Neuron (in vitro differentiated cells): Measurements from ENCODE around the gene FIGNL2.

Experiments used
- H2AFZ ChIP-seq: one replicate; pipeline ENCODE4 v1.6.1; 2013; ENCODE audit warnings: low read depth, mild to moderate bottlenecking, inconsistent platforms, low read length, moderate library complexity
- H3K27me3 ChIP-seq: one replicate; pipeline ENCODE4 v1.6.1; 2013; ENCODE audit warnings: low read length; ENCODE audit not compliant: insufficient read depth
- H3K36me3 ChIP-seq: one replicate; pipeline ENCODE4 v1.6.1; 2013; ENCODE audit warnings: low read length; ENCODE audit not compliant: insufficient read depth
- H3K4me1 ChIP-seq: one replicate; pipeline ENCODE4 v1.6.1; 2013; ENCODE audit warnings: low read length; ENCODE audit not compliant: insufficient read depth
- H3K4me3 ChIP-seq: 2 replicates; pipeline ENCODE4 v1.5.1; 2013; ENCODE audit warnings: mild to moderate bottlenecking, low read length, moderate library complexity
- H3K9me3 ChIP-seq: one replicate; pipeline ENCODE4 v1.6.1; 2013; ENCODE audit warnings: low read length

Gene FIGNL2

GRCh38 chr12:51820526-51821439 is 27.7 kb downstream of the FIGNL2 start:
- H3K4me3 ChIP-seq, result no peak overlapping the region
- H3K36me3 ChIP-seq, result peaks cover 22% of the 10 kb centered on the region
- no peaks in the 10 kb centered on the region for H3K4me1 ChIP-seq
- no peaks in the 10 kb centered on the region for H3K27me3 ChIP-seq
- H2AFZ ChIP-seq, result no peak overlapping the region
- no peaks in the 10 kb centered on the region for H3K9me3 ChIP-seq

- no peak overlapping the region for H2AFZ ChIP-seq
- H3K36me3 ChIP-seq, result peaks cover 22% of the 10 kb centered on the region
- H3K9me3 ChIP-seq, result no peaks in the 10 kb centered on the region
- H3K4me3 ChIP-seq, result no peak overlapping the region
- no peaks in the 10 kb centered on the region for H3K4me1 ChIP-seq
- H3K27me3 ChIP-seq, result no peaks in the 10 kb centered on the region
These were observed 28.6 kb downstream of the FIGNL2 start for GRCh38 chr12:51819736-51820525.

GRCh38 chr12:51818566-51819300 is 29.8 kb downstream of the FIGNL2 start:
- Histone ChIP-seq H3K9me3 (no peaks in the 10 kb centered on the region), H3K27me3 (no peaks in the 10 kb centered on the region), H3K4me3 (no peak overlapping the region), H3K4me1 (no peaks in the 10 kb centered on the region), H3K36me3 (peaks cover 21% of the 10 kb centered on the region), H2AFZ (no peak overlapping the region)

- Histone ChIP-seq H3K27me3 (no peaks in the 10 kb centered on the region), H3K4me3 (no peak overlapping the region), H3K9me3 (no peaks in the 10 kb centered on the region), H3K36me3 (peaks cover 16% of the 10 kb centered on the region), H2AFZ (no peak overlapping the region), H3K4me1 (no peaks in the 10 kb centered on the region)
These were observed 30.4 kb downstream of the FIGNL2 start for GRCh38 chr12:51818086-51818485.

GRCh38 chr12:51817027-51817953 is 31.2 kb downstream of the FIGNL2 start:
- no peak overlapping the region for H2AFZ ChIP-seq
- no peaks in the 10 kb centered on the region for H3K9me3 ChIP-seq
- H3K4me3 ChIP-seq, result no peak overlapping the region

GRCh38 chr12:51815571-51815970 is 32.9 kb downstream of the FIGNL2 start:
- Histone ChIP-seq H3K9me3 (no peaks in the 10 kb centered on the region), H3K4me1 (no peaks in the 10 kb centered on the region), H3K36me3 (peaks cover 4% of the 10 kb centered on the region), H3K4me3 (no peak overlapping the region), H2AFZ (no peak overlapping the region), H3K27me3 (no peaks in the 10 kb centered on the region)

More at GRCh38 chr12:51817027-51817953, 31.2 kb downstream of the FIGNL2 start:
- no peaks in the 10 kb centered on the region for H3K4me1 ChIP-seq
- peaks cover 8% of the 10 kb centered on the region for H3K36me3 ChIP-seq
- no peaks in the 10 kb centered on the region for H3K27me3 ChIP-seq

GRCh38 chr12:51814311-51815088 is 34.0 kb downstream of the FIGNL2 start:
- H3K4me3 ChIP-seq, result no peak overlapping the region
- peaks cover 4% of the 10 kb centered on the region for H3K36me3 ChIP-seq
- H3K27me3 ChIP-seq, result no peaks in the 10 kb centered on the region
- H3K9me3 ChIP-seq, result no peaks in the 10 kb centered on the region
- H3K4me1 ChIP-seq, result no peaks in the 10 kb centered on the region
- no peak overlapping the region for H2AFZ ChIP-seq

GRCh38 chr12:51813931-51814310 is 34.6 kb downstream of the FIGNL2 start:
- no peak overlapping the region for H2AFZ ChIP-seq
- peaks cover 4% of the 10 kb centered on the region for H3K36me3 ChIP-seq
- no peaks in the 10 kb centered on the region for H3K27me3 ChIP-seq
- no peak overlapping the region for H3K4me3 ChIP-seq
- H3K9me3 ChIP-seq, result no peaks in the 10 kb centered on the region
- no peaks in the 10 kb centered on the region for H3K4me1 ChIP-seq

GRCh38 chr12:51812871-51813270 is 35.6 kb downstream of the FIGNL2 start:
- Histone ChIP-seq H3K9me3 (no peaks in the 10 kb centered on the region), H3K4me3 (no peak overlapping the region), H2AFZ (no peak overlapping the region), H3K36me3 (peaks cover 3% of the 10 kb centered on the region), H3K4me1 (no peaks in the 10 kb centered on the region), H3K27me3 (no peaks in the 10 kb centered on the region)

- no peaks in the 10 kb centered on the region for H3K4me1 ChIP-seq
- H3K4me3 ChIP-seq, result no peak overlapping the region
- H3K9me3 ChIP-seq, result no peaks in the 10 kb centered on the region
- H3K36me3 ChIP-seq, result peaks cover 6% of the 10 kb centered on the region
- no peak overlapping the region for H2AFZ ChIP-seq
- no peaks in the 10 kb centered on the region for H3K27me3 ChIP-seq
These were observed 37.0 kb downstream of the FIGNL2 start for GRCh38 chr12:51811203-51812202.

- H3K4me1 ChIP-seq, result no peaks in the 10 kb centered on the region
- no peaks in the 10 kb centered on the region for H3K27me3 ChIP-seq
- H3K4me3 ChIP-seq, result no peak overlapping the region
- no peaks in the 10 kb centered on the region for H3K9me3 ChIP-seq
- peaks cover 12% of the 10 kb centered on the region for H3K36me3 ChIP-seq
- no peak overlapping the region for H2AFZ ChIP-seq
These were observed 39.3 kb downstream of the FIGNL2 start for GRCh38 chr12:51809193-51809592.
